ENCODE measurements around the gene DDTL. TPM values are rescaled to one million over a fixed set of nuclear protein-coding genes. Genes with fewer than 3 reads are reported as not detected.

DDTL gene
- total and polyA plus RNA-seq, 2 of the 4 experiments (the other 2 are of a cell fraction): 0.36 to 1.5 TPM

DNA sequence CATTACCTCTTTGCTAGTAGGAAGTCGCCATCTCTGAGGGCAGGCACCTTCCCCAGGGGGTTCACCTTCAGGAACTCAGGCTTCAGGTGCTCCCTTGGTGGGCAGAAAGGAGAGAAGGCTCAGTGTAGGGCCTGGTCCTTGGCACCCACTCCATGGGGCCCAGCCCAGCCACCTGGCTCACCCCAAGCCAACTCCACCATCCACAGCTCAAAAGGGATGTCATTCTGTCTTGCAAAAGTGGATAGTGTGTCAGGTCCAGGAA, 41.3 kb downstream of the DDTL start:
- H3K27me3 ChIP-seq (ENCODE audit: control insufficient read depth, insufficient read depth, low read length): no peaks in the 10 kb centered on the region; the same call in 1 of the 2 replicates
- dilution Hi-C loops (cut with HindIII; ENCODE audit: low sequenced_read_pairs, unreplicated experiment): no loop called here
- no CpG with 5 or more reads among the region's 1 CpG for WGBS, 2 experiments (ENCODE audit: extremely low coverage in 2 of 2, insufficient read length in 1 of 2)
- BruUV-seq (replicated peaks): no TSS peak
- POLR2A ChIA-PET (ENCODE audit: unreplicated experiment): no interaction called here
- no peak overlapping the region for H3K4me3 ChIP-seq (ENCODE audit: insufficient read depth, low read depth, low read length)
- H4K8ac ChIP-seq (ENCODE audit: low read depth in 2 of 2, low read length in 2 of 2): no peak overlapping the region
- H3K27ac ChIP-seq (ENCODE audit: insufficient read depth, low read length): no peak overlapping the region
- intact Hi-C loops (cut with micrococcal nuclease): no loop called here
- CTCF ChIA-PET: no interaction called here
- no peaks in the 10 kb centered on the region for H3K9me3 ChIP-seq (ENCODE audit: control insufficient read depth, insufficient read depth, low read length)
- no peak overlapping the region for H2BK5ac ChIP-seq (ENCODE audit: low read depth, low read length, poor library complexity, severe bottlenecking)
- in situ Hi-C loops (cut with MboI; ENCODE audit: low sequenced_read_pairs): no loop called here
- H2AK9ac ChIP-seq (replicated peaks; ENCODE audit: low read depth, low read length, poor library complexity): no peak overlapping the region
- H3K79me1 ChIP-seq (ENCODE audit: low read depth in 1 of 2, low read length in 2 of 2): peaks cover 9 to 15% of the 10 kb centered on the region in 2 experiments
- H3K9me1 ChIP-seq (ENCODE audit: insufficient read depth, low read length): peaks cover 3% of the 10 kb centered on the region; the same call in 1 of the 2 replicates
- H3K36me3 ChIP-seq (ENCODE audit: control insufficient read depth, insufficient read depth, low read length): no peaks in the 10 kb centered on the region
- H3K18ac ChIP-seq (ENCODE audit: low read depth, low read length): no peak overlapping the region
- no peak overlapping the region for H3K4me2 ChIP-seq (ENCODE audit: low read depth, low read length)
- H4K91ac ChIP-seq (ENCODE audit: insufficient read depth, low read depth, low read length): no peak overlapping the region
- no peak overlapping the region for H2AFZ ChIP-seq (replicated peaks; ENCODE audit: low read length, poor library complexity)
- H3K4me1 ChIP-seq (ENCODE audit: control insufficient read depth, insufficient read depth, low read length): peaks cover 3% of the 10 kb centered on the region; the same call in 1 of the 2 replicates
- H2BK15ac ChIP-seq (ENCODE audit: low read depth, low read length): no peak overlapping the region
- no peak for TF ChIP-seq POLR2A (IDR thresholded peaks at IDR 0.05; ENCODE audit: low read depth, low read length)
- peaks cover 4% of the 10 kb centered on the region; the same call in 1 of the 2 replicates for H4K20me1 ChIP-seq (ENCODE audit: insufficient read depth, low read length)
- H3K14ac ChIP-seq (replicated peaks; ENCODE audit: low read depth, low read length): no peak overlapping the region
- no peak overlapping the region for H3K9ac ChIP-seq (ENCODE audit: low read depth, low read length)
- DNase-seq: no peak
- H4K5ac ChIP-seq (ENCODE audit: low read depth, low read length): no peak overlapping the region
- H2AK5ac ChIP-seq (ENCODE audit: low read depth, low read length): no peak overlapping the region
- no peak for ATAC-seq (ENCODE audit: low read depth)
- H3K56ac ChIP-seq (ENCODE audit: extremely low read depth, insufficient read depth, low read length): no peak overlapping the region
- H3K23ac ChIP-seq (ENCODE audit: low read depth, low read length): no peak overlapping the region
- H2BK20ac ChIP-seq (ENCODE audit: low read depth, low read length): no peak overlapping the region
- H2BK120ac ChIP-seq (ENCODE audit: low read depth, low read length): no peak overlapping the region
- H3K4ac ChIP-seq (ENCODE audit: low read depth, low read length): no peak overlapping the region

Measured in IMR-90 (cell line).